ENCODE data around the gene AMPD3. TPM values are rescaled to one million over a fixed set of nuclear protein-coding genes. Genes with fewer than 3 reads are reported as not detected.

Gene AMPD3
- total and polyA plus RNA-seq, 10 donors: 9.3 to 54.7 (median 25.2) TPM

GRCh38 chr11:10551845-10552352 is 96.8 kb downstream of the AMPD3 start:
- no peak for DNase-seq
- peaks cover 0 to 9% (median 1%) of the 10 kb centered on the region in 8 donors for H3K9me3 ChIP-seq
- 76 to 93% (median 82%) methylated on average over 3 of the region's 3 CpGs for WGBS, 5 donors
- no peaks in the 10 kb centered on the region for H3K4me1 ChIP-seq
- no peaks in the 10 kb centered on the region for H3K27me3 ChIP-seq (replicated peaks in 1 of 7)
- no peak overlapping the region for H3K4me3 ChIP-seq
- H3K36me3 ChIP-seq: peaks cover 0 to 3% (median 0%) of the 10 kb centered on the region in 6 donors
- no peak overlapping the region for H3K27ac ChIP-seq
- TF ChIP-seq POLR2AphosphoS5 (IDR thresholded peaks at IDR 0.05) (no peak), POLR2A (IDR thresholded peaks at IDR 0.05) (no peak), CTCF (IDR thresholded peaks at IDR 0.05 in 8 of 11, conservative IDR thresholded peaks at IDR 0.05 in 3 of 11) (no peak)
- intact Hi-C loops (cut with DNase I; ENCODE audit: low total_unique reads): no loop called here

- H3K4me3 ChIP-seq: no peak overlapping the region
- no peak for TF ChIP-seq POLR2AphosphoS5 (IDR thresholded peaks at IDR 0.05)
- no peak for TF ChIP-seq CTCF (IDR thresholded peaks at IDR 0.05 in 8 of 11, conservative IDR thresholded peaks at IDR 0.05 in 3 of 11)
- no peak for TF ChIP-seq POLR2A (IDR thresholded peaks at IDR 0.05)
- H3K27me3 ChIP-seq (replicated peaks in 1 of 7): no peaks in the 10 kb centered on the region
- H3K9me3 ChIP-seq: peaks cover 0 to 8% (median 1%) of the 10 kb centered on the region in 8 donors
- peaks cover 0 to 46% (median 7%) of the 10 kb centered on the region in 6 donors for H3K36me3 ChIP-seq
- no peak for DNase-seq
- peaks cover 0 to under 1% (median 0%) of the 10 kb centered on the region in 6 donors for H3K4me1 ChIP-seq
- 39 to 58% (median 45%) methylated on average over 1 of the region's 1 CpG for WGBS, 5 donors
- intact Hi-C loops (cut with DNase I; ENCODE audit: low total_unique reads): no loop called here
- H3K27ac ChIP-seq: no peak overlapping the region
Measured at GRCh38 chr11:10556590-10556989, 101.5 kb downstream of the AMPD3 start.

Other genes starting within 250 kb of the AMPD3 start
- gene SBF2, start 161.0 kb upstream of the AMPD3 start, total RNA-seq: 10 to 100 TPM; 38.2 to 70.9 (median 67.3) TPM
- gene SBF2, start 161.0 kb upstream of the AMPD3 start, polyA plus RNA-seq: 1 to 10 TPM; 3.6 to 5.0 (median 4.3) TPM
- 10 to 100 TPM; 25.6 to 88.0 (median 38.3) TPM for gene ADM, start 150.2 kb upstream of the AMPD3 start, total RNA-seq
- 1 to 10 TPM; 5.2 to 7.8 (median 7.3) TPM for gene ADM, start 150.2 kb upstream of the AMPD3 start, polyA plus RNA-seq
- gene RNF141, start 85.9 kb downstream of the AMPD3 start, total RNA-seq: 10 to 100 TPM; 45.8 to 86.2 (median 51.3) TPM
- 10 to 100 TPM; 13.3 to 22.2 (median 16.6) TPM for gene RNF141, start 85.9 kb downstream of the AMPD3 start, polyA plus RNA-seq
- gene LYVE1, start 113.4 kb downstream of the AMPD3 start, total RNA-seq: 100 to 1,000 TPM in 5 of 7 donors, 10 to 100 TPM in 2; 83.4 to 338 (median 250) TPM
- 10 to 100 TPM; 20.2 to 35.9 (median 33.9) TPM for gene LYVE1, start 113.4 kb downstream of the AMPD3 start, polyA plus RNA-seq
- 10 to 100 TPM in 5 of 7 donors, 1 to 10 TPM in 2; 4.9 to 15.6 (median 12.2) TPM for gene IRAG1, start 238.5 kb downstream of the AMPD3 start, total RNA-seq
- gene IRAG1, start 238.5 kb downstream of the AMPD3 start, polyA plus RNA-seq: 1 to 10 TPM; 2.8 to 3.3 (median 3.1) TPM